Measurements from ENCODE around the gene ATXN7L2. TPM values are rescaled to one million over a fixed set of nuclear protein-coding genes. Genes with fewer than 3 reads are reported as not detected.
"Not testable (repeated sequence)": the region's sequence is repeated elsewhere in the genome, so short reads cannot be mapped to it uniquely, and the experiment has no call there.

Gene ATXN7L2
- total RNA-seq, 1 donor from 2014 or later: 5.5 TPM

GRCh38 chr1:109472779-109473178 is 10.9 kb upstream of the ATXN7L2 start:
- Histone ChIP-seq H3K27ac (ENCODE audit: low read depth, low read length) (no peak overlapping the region), H2AFZ (ENCODE audit: low read depth, low read length) (no peak overlapping the region), H3K36me3 (ENCODE audit: insufficient read depth, low read length) (no peaks in the 10 kb centered on the region), H3K4me3 (ENCODE audit: insufficient read depth, low read depth, low read length) (no peak overlapping the region), H3K27me3 (ENCODE audit: insufficient read depth, low read length) (peaks cover 58% of the 10 kb centered on the region), H3K79me2 (ENCODE audit: insufficient read depth, low read length) (no peaks in the 10 kb centered on the region), H3K9ac (ENCODE audit: low read length) (no peak overlapping the region), H3K4me2 (ENCODE audit: low read length) (no peak overlapping the region), H4K20me1 (ENCODE audit: insufficient read depth, low read length) (no peaks in the 10 kb centered on the region), H3K4me1 (ENCODE audit: insufficient read depth, low read length) (no peaks in the 10 kb centered on the region), H3K9me3 (ENCODE audit: insufficient read depth, low read depth, low read length) (no peaks in the 10 kb centered on the region)
- Mint-ChIP-seq H3K4me3 (ENCODE audit: unreplicated experiment) (no peak overlapping the region), H3K9me3 (ENCODE audit: unreplicated experiment) (no peaks in the 10 kb centered on the region), H3K36me3 (ENCODE audit: low read depth, unreplicated experiment) (peaks cover 2% of the 10 kb centered on the region), H3K27ac (ENCODE audit: unreplicated experiment) (no peak overlapping the region), H3K27me3 (ENCODE audit: low read depth, unreplicated experiment) (peaks cover 49% of the 10 kb centered on the region), H3K4me1 (ENCODE audit: low read depth, unreplicated experiment) (no peaks in the 10 kb centered on the region)
- DNase-seq (ENCODE audit: low read depth): no peak
- TF ChIP-seq CTCF (IDR thresholded peaks at IDR 0.05; ENCODE audit: insufficient read depth, low read depth, low read length): no peak
- TF ChIP-seq EZH2 (IDR thresholded peaks at IDR 0.05; ENCODE audit: insufficient read depth, low read length): no peak
- no peak for FAIRE-seq

- FAIRE-seq; H3K79me2 ChIP-seq (ENCODE audit: insufficient read depth, low read length): not testable (repeated sequence)
These were observed 10.2 kb upstream of the ATXN7L2 start for GRCh38 chr1:109473284-109474057.

GRCh38 chr1:109474697-109475096 is 9.0 kb upstream of the ATXN7L2 start:
- no peaks in the 10 kb centered on the region for H3K4me1 ChIP-seq (ENCODE audit: insufficient read depth, low read length)
- H3K36me3 ChIP-seq (ENCODE audit: insufficient read depth, low read length): no peaks in the 10 kb centered on the region
- no peak overlapping the region for H3K4me3 ChIP-seq (ENCODE audit: insufficient read depth, low read depth, low read length)
- DNase-seq (ENCODE audit: low read depth) (no peak), FAIRE-seq (no peak)
- H2AFZ ChIP-seq (ENCODE audit: low read depth, low read length): no peak overlapping the region
- no peak overlapping the region for H3K9ac ChIP-seq (ENCODE audit: low read length)
- H3K27me3 ChIP-seq (ENCODE audit: insufficient read depth, low read length): peaks cover 48% of the 10 kb centered on the region
- no peak for TF ChIP-seq EZH2 (IDR thresholded peaks at IDR 0.05; ENCODE audit: insufficient read depth, low read length)
- no peak for TF ChIP-seq CTCF (IDR thresholded peaks at IDR 0.05; ENCODE audit: insufficient read depth, low read depth, low read length)
- H3K27ac Mint-ChIP-seq (ENCODE audit: unreplicated experiment): no peak overlapping the region
- H3K27ac ChIP-seq (ENCODE audit: low read depth, low read length): no peak overlapping the region
- H3K9me3 Mint-ChIP-seq (ENCODE audit: unreplicated experiment): no peaks in the 10 kb centered on the region
- H3K27me3 Mint-ChIP-seq (ENCODE audit: low read depth, unreplicated experiment): peaks cover 43% of the 10 kb centered on the region
- H3K36me3 Mint-ChIP-seq (ENCODE audit: low read depth, unreplicated experiment): peaks cover 2% of the 10 kb centered on the region
- H3K79me2 ChIP-seq (ENCODE audit: insufficient read depth, low read length): no peaks in the 10 kb centered on the region
- no peaks in the 10 kb centered on the region for H3K9me3 ChIP-seq (ENCODE audit: insufficient read depth, low read depth, low read length)
- H4K20me1 ChIP-seq (ENCODE audit: insufficient read depth, low read length): no peaks in the 10 kb centered on the region
- no peak overlapping the region for H3K4me2 ChIP-seq (ENCODE audit: low read length)
- H3K4me3 Mint-ChIP-seq (ENCODE audit: unreplicated experiment): no peak overlapping the region
- H3K4me1 Mint-ChIP-seq (ENCODE audit: low read depth, unreplicated experiment): no peaks in the 10 kb centered on the region

More at GRCh38 chr1:109473284-109474057, 10.2 kb upstream of the ATXN7L2 start:
- not testable (repeated sequence) for H3K9me3 Mint-ChIP-seq (ENCODE audit: unreplicated experiment); H3K9me3 ChIP-seq (ENCODE audit: insufficient read depth, low read depth, low read length); H3K4me1 ChIP-seq (ENCODE audit: insufficient read depth, low read length); H3K4me3 Mint-ChIP-seq (ENCODE audit: unreplicated experiment); H3K4me2 ChIP-seq (ENCODE audit: low read length); H3K27ac Mint-ChIP-seq (ENCODE audit: unreplicated experiment); H3K36me3 ChIP-seq (ENCODE audit: insufficient read depth, low read length); H3K4me3 ChIP-seq (ENCODE audit: insufficient read depth, low read depth, low read length); H4K20me1 ChIP-seq (ENCODE audit: insufficient read depth, low read length); H3K9ac ChIP-seq (ENCODE audit: low read length); H2AFZ ChIP-seq (ENCODE audit: low read depth, low read length); H3K36me3 Mint-ChIP-seq (ENCODE audit: low read depth, unreplicated experiment); DNase-seq (ENCODE audit: low read depth); H3K4me1 Mint-ChIP-seq (ENCODE audit: low read depth, unreplicated experiment); H3K27ac ChIP-seq (ENCODE audit: low read depth, low read length)
- peaks cover 55% of the 10 kb centered on the region for H3K27me3 ChIP-seq (ENCODE audit: insufficient read depth, low read length)
- H3K27me3 Mint-ChIP-seq (ENCODE audit: low read depth, unreplicated experiment): peaks cover 43% of the 10 kb centered on the region
